DMS53 (cell line): ENCODE data around the gene STIM1.
A peak's percentile ranks its signal among the peaks of the same experiment; 100 is the strongest.

Experiments
- DNase-seq: peaks from one replicate; lab custom pipeline; 2025; lab: John Stamatoyannopoulos, UW

Gene STIM1

DNA sequence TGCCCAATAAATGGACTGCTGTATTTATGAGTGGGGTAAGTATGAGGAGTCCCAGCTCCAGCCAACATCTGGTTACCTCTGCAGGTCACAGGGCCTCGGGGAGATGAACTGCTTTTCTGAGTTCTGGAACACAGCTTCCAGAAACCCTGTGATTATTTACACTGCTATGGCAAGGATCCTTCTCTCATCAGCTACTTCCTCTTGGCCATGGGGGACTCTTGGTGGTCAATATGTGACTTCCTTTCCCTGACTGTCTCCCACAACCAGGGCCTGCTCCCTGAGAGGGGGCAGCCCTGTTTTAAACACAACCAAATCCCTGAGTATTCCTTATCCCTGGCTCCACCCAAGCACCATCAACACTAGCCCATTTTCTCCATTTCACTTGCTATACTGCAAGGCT lies 24.7 kb upstream of the STIM1 start:
- no peak for DNase-seq

DNA sequence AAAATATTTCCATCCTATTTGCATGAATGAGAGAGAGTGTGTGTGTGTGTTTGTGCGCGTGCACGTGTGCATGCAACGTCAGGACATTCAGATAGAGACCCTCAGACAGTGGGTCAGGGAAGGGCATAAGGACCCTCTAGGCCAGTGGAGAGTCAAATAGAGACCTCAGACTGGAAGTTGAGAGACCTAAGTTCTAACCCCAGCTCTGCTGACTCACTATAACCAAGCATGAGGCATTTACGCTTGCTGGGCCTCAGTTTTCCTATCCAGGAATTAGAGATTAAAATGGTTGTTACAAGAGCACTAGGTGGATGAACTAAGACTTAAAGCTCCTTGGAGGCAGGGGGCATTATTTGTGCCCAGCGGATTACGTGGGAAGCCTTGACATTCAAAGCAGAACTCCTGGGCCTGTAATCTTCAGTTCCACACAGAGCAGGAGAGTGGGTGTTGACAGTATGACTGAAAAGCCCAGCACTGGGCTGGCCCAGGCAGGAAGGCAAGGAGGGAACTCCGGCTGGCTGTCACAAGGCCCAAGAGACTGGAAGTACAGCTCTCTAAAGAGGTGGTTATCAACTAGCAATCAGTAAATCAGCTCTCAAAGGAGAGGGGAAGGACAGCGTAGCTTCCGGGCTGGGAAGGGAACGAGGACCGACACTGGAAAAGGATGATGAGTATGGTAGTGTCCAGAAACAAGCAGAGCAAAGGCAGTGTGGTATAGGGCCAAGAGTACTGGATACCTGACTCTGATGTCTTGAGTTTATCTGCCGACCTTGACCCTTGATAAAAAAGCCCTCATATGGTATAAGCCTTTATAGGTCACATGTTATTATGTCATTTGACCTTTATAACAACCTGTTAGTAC lies 23.9 kb upstream of the STIM1 start:
- DNase-seq: no peak

DNA sequence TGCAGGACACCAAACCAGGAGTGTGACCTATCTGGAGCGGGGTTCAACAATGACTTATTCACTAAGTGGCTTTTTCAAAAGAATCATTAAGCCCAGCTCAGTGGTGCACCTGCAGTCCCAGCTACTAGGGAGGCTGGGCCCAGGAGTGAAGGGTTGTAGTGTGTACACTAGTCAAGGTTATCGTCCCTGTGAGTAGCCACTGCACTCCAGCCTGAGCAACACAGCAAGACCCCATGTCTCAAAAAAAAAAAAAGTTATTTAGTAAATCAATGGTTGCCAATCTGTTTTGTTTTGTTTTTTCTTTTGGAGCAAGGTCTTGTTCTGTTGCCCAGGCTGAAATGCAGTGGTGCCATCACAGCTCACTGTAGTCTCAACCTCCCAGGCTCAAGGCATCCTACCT lies 22.6 kb upstream of the STIM1 start:
- peak; percentile 11 for DNase-seq

DNA sequence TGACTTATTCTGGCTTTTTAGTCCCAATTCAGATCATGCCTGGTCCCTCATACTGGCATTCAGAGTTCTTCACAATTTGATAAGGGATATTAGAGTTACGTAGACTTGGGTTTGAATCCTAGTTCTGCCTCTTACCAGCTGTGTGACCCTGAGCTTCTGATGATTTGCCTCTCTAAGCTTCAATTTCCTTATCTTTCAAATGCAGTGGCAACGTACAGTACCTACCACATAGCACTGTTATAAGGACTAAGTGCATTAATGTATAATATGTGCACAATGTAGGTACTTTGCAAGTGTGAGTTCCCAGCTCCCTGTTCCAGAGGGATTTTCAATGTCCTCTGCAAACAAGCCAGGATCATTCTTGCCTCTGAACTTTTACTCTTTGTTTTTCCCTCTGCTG lies 22.0 kb upstream of the STIM1 start:
- no peak for DNase-seq

DNA sequence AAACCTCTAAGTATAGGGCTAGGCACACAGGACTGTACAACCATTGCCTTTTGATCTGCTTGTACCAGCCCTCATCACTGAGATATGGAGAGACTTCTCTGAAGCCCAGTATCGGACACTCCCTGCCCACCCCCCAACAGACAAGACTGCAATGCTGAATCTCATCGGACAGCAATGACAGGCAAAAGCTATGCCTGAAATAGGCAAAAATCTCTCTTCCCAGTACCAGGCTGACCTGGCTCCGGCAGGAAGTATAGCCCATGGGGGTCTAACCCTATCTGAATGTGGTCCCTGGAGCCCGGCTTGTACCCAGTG lies 21.2 kb upstream of the STIM1 start:
- no peak for DNase-seq

DNA sequence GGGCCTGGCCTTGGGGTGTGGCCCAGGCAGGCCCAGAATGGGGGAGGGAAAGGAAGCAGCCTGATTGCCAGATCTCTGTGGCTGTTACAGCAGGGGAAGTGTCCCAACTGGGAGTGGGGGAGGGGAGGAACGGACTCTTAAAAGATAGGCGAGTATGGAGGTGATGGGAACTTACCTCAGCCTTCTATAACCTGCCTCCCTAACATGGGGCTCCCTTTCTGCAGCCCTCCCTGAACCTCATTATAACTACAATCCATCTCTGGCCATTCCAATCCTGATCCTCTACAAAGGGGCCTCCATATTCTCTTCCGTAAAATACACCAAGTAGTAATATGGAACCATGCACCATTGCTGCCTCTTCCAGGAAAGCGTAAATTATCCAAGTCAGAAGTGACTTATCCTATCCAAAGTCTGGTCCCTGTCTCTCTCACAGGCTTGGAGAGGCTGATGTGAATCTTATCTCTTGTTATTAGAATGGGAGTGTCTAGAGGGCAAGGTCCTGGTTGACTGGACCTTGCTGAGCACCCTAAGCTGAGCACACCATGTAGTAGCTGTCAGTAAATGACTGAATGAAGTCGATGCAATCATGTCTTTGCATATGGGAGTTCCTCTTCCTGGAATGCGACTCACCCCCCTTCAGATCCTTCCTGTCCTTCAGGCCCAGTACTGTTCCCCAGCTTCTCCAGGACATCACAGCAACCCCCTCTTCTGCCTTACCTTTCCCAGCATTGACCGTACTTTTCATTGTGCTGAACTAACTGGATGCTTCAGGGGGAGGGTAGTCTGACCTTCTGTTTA lies 20.6 kb upstream of the STIM1 start:
- no peak for DNase-seq

DNA sequence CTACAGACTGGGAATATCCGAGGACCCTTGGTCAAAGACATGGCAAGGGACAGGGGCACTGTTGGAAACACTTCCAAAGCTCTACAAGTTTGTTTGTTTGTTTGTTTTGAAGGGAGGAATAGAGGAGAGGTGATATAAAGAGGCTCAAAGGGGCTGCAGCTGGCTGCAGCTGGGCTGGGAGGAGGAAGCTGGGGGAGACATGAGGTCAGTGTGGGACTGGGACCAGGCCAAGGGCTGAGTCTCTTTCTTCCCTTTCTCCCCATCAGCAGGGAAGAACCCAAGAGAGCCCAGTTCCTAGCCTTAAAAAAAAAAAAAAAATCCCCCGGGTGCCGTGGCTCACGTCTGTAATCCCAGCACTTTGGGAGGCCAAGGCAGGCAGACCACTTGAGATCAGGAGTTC lies 19.7 kb upstream of the STIM1 start:
- DNase-seq: no peak

DNA sequence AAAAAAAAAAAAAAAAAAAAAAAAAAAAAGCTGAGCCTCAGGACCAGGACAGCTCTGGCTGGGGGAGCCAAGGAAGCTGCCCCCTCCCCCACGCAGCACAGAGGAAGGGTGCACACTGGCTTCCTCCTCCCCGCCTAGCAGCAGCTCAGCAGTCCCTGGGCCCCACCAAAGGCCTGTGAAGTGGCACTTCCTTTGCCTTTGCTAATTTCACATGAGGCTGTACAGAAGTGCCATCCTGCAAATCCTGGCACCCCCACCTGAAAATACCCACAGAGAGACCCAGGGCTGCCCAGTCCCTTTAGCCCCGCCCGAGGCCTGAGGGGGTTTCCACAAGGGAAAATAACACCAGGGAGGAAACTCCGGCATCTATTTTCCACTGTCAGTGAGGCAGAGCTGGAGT lies 18.6 kb upstream of the STIM1 start:
- no peak for DNase-seq

DNA sequence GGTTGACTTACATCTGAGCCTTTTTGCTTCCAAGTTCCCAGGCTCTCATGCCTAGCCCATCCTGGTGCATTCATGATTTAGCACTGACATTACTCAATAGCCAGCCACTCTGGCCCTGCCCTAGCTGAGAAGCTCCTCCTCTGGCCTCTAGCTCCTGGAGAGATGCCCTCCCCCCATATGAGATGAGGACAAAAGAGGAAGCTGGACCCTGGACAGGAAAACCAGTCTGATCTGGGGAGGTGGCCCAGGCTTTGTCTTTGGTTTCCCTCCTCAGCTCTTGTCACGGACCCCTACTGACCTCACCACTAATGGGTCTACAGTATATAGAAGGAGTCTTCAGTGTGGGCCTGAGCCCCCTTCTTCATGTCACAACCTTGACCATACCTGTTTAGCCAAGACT lies 17.7 kb upstream of the STIM1 start:
- DNase-seq: no peak

DNA sequence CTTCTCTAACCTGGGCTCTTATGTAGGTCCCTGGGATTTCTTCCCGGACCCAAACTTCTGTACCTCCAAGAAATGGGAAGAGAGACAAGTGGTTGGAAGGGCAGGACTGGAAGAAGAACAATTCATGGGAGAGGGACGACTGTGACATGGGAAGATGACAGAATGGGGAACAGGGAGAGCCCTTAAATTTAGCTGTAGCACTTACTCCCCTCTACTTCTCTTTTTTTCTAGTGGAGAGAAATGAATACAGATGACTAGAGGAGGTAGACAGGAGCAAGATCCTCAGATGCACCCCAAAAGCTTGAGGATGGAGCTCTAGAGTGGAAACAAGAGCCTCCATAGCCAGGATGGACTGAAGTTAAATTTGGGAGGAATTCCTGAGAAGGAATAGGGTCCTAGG lies 17.0 kb upstream of the STIM1 start:
- DNase-seq: no peak

DNA sequence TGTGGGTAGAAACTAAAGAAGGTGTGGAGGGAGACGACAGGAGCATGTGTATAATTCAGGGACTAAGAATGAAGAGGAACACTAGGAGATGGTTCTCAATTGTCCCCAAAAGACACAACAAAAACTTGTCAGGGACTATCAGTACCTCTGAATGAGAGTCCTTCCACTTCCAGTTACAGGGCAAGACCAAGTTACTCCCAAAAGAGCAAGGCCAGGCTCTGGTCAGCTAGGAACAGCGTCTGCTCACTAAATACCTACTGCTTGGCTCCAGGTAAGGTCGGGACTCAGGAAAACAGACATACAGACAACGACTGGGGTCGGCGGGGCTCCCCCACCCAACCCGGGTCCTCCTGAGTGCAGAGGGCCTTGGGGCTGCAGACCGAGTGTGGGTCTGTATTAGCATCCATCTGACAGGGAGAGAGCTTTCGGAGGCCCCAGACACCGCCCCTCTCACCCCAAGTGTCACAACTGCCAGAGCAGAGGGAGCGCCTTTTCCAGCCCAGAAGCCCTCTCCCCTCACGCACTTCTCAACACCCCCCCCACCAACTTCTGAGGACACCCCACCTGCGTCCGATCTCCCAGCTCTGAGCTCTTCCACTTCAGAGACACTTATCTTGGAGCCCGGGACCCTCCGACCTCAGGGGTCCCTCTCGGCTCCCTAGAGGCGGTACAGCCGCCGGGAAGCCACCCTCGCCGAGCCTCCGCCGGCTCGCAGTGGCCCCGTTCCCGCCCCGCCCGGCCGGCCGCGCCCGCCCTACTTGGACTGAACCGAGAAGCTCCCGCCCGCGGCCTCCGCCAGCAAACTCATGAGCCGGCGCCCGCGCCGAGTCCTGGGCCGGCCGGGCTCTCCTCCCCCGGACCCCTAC lies 15.2 kb upstream of the STIM1 start:
- DNase-seq: peak; percentile 46

DNA sequence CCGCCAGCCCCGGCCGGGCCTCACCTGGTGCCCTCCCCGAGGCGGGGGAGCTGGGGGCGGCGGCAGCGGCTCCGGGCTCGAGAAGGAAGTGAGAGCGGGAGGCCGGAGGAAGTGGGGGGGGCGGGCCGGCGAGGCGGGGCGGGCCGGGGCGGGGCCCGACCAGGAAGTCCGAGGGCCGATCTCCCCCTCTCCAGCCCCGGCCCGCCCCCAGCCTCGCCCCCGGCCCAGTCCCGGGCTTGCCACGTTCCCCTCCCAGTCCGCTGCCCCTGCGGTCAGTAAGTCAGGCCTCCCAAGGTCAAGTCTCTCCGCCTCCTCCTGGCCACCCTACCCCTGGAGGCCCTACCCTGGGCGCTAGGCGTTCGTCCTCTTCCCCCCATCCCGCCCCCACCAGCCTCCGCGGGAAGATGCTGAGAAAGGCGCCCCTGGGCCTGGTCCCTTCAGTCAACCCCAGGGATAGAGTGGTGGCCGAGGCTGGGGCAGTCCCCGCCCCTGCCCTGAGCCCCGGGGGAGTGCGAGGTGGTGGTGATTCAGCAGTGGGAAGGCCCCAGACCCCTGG lies 14.5 kb upstream of the STIM1 start, which contains the start of gene RHOG:
RHOG (minus strand) TSS at position 90 of the 556 bp plus-strand sequence. CDS start 12,821 bp downstream, outside the sequence.
- peak; percentile 91 for DNase-seq

DNA sequence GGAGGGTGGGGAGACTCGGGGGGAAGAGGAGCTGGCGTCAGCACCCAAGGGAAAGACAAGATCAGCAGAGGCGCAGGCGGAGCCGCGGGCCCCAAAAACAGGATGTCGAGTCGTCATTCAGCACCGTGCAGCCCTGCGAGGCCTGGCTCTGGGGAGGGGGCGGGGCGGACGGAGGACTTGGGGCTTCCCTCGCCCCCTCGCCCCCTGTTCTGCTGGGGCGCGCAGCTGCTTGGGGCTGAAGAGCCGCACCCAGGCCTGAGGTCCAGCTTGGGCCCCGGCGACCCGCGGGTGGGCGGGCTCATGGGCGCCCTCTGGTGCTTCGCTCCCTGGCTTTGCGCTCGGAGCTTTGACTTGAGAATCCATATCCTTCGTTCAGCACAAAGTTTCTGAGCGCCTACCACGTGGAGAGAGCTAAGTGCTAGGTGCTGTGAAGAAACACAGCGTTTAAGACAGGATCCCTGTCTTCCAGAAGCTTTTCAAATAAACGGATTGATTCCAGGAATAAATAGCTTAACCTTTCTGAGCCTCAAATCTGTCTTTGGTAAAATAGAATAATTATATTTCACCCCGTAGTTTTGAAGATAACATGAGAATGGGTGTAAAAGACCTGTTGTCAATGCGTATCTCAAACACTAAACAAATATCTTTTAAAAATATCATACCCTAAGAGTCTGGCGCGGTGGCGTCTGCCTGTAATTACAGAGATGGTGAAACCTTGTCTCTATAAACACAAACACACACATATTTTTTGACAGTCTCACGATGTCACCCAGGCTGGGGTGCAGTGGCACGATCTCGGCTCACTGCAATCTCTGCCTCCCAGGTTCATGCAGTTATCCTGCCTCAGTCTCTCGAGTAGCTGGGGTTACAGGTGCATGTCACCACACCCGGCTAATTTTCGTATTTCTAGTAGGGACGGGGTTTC lies 13.8 kb upstream of the STIM1 start:
- DNase-seq: peak; percentile 91

DNA sequence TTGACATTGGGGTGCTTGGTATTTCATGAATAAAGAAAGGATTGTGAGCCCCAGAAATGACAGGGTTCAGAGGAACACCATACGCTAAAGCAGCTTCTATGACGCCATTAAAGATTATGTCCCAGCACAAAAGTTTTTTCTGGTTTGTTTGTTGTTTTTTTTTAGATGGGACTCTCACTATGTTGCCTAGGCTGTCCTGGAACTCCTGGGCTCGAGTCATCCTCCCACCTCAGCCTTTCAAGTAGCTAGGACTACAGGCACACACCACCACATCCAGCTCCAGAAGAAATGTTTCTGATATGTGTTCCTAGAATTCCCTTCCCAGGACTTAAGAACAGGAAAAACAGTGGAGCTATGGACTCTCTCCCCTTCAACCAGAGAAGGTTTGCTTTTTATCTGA lies 12.1 kb upstream of the STIM1 start:
- DNase-seq: no peak

DNA sequence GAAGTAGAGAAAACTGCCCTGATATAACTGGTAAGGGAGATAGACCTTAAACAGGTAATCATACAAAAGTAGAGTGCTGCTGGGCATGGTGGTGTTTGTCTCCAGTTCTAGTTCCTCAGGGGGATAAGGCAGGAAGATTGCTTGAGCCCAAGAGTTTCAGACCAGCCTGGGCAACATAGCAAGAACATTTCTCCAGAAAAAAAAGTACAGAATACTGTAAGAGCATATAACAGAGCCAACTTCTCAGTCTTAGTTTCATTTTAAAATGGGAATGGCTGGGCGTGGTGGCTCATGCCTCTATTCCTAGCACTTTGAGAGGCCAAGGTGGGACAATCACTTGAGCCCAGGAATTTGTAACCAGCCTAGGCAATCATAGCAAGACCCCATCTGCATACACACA lies 10.2 kb upstream of the STIM1 start:
- no peak for DNase-seq

DNA sequence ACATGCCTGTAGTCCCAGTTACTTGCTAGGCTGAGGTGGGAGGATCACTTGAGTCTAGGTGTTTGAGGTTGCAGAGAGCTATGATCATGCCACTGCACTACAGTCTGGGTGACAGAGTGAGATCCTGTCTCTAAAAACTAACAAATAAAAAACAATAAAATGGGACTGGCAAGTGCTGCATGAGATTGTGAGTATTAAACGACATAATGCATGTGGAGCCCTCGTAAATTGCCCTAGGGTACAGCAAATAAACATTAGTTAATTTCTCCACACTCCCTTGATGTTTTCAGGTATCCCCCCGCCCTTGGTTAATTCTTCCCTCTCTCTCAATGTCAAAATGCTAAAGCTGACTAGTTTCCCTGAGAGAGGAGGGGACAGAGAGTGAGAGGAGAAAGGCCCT lies 9.8 kb upstream of the STIM1 start:
- DNase-seq: no peak

DNA sequence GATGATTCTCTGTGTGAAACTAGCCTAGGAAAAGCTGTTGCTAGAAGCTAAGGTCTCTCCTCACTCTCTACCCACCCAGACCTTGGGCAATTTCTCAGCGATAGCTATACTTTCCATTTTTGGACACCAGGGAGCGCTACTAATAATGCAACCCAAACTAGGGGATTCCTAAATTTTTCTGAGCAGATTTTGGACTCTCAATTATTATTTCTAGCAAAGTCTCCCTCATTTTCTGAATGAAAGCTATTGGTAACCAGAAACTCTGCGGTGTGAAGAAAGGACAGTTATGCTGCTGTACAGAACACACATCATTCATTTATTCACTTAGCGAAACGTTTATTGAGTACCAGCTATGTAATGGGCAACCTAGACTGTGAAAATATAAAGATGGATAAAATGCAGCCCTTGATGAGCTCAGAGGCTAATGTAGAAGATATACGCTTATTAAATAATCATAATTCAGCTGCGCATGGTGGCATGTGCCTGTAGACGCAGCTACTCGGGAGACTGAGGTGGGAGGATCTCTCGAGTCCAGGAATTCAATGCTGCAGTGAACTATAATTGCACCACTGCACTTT lies 6.1 kb upstream of the STIM1 start:
- peak; percentile 64 for DNase-seq

DNA sequence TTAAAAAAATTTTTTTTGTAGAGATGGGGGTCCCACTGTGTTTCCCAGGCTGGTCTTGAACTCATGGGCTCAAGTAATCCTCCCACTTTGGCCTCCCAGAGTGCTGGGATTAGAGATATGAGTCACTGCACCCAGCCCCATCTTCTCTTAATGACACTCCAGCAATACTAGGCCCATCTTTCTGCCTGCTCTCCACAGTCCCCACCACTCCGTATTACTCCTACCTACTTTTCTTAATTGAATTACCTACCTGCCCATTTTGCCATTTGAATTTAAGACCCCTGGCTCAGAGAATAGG lies 2.0 kb upstream of the STIM1 start:
- DNase-seq: no peak

DNA sequence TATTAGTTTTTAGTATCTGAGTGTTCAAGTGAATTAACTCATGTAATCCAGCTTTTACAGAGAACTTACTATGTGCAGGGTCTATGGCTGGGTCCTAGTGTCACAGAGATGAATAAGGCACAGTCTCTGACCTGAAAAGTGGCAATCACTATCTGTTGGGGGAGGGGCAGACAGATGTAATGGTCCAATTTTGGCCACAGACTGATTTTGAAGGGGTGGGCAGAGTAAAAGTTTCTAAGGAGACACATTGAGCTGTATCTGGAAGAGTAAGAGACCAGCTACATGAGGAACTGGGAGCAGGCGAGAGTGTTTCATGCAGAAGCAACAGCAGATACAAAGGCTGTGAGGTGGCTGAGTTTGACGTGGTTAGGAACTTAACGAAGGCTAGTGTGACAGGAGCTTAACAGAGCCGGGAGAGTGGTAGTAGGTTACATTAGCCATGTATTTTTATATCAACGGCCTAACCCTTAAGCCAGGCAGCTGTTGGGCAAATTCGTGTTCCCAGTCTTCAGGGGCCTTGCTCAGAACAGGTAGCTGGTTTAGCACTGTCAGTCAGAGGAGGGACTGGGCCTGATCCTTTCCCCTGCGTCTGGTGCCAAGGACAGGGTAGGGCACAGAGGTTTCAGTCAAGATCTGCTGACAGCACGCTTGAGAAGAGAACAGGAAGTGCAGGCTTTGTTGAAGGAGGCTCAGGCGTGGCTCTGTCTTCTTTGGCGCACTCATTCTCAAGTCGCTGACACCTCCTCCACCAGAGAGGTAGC lies 1.4 kb upstream of the STIM1 start:
- peak; percentile 68 for DNase-seq

DNA sequence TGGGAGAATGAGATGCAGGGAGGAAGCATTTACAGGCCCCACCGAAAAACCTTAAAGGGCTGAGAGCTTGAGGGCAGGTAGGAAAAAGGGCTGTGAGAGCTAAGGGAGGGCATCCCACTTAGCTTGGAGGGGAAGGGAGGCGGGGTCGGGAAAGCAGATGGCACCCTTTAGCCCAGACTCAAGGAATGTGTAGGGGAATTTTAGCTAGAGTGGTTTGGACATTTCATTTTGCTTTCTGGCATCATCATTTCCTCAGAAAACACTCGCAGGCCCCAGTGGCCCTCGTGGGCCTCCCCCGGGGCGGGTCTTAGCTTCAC lies 846 bp upstream of the STIM1 start:
- DNase-seq: no peak
